Fibroblast of the conjunctiva (primary cell): Measurements from ENCODE around the gene MAEA.
A peak's percentile ranks its signal among the peaks of the same experiment; 100 is the strongest.
"Not testable (repeated sequence)": the region's sequence is repeated elsewhere in the genome, so short reads cannot be mapped to it uniquely, and the experiment has no call there.

Experiments
- DNase-seq: peaks from one replicate; pipeline ENCODE4 v3.0.0-alpha.2; 2010; ENCODE audit warnings: low read depth

The MAEA gene

DNA sequence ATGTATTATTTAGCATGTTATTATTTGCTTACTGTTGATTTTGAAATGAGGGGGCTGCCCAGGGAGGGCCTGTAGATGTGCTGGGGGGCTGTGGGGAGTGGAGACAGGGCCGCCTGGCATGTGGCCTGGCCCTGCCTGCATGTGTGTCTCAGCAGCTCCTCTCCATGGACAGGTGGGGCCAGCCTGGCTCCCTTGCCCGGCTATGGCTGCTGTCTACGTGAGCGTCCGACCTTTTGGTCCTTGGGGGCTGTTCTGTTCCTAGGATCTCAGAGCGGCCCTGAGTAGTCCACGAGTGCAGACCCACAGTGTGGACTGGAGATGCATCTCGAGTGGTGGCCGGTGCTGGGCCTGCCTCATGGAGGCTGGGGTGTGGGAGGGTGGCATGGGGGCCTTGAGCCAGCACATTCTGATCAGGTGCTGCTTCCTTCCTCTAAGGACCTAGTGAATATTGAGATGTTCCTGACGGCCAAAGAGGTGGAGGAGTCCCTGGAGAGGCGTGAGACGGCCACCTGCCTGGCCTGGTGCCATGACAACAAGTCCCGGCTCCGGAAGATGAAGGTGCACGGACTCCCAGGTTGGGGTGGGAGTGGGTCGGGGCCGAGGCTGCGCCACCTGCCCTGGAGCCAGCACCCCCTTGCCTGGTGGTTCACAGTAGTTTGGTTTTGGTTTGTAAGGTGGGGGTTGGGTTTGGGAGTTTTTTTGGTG is 32.4 kb downstream of the MAEA start:
- DNase-seq, result no peak

DNA sequence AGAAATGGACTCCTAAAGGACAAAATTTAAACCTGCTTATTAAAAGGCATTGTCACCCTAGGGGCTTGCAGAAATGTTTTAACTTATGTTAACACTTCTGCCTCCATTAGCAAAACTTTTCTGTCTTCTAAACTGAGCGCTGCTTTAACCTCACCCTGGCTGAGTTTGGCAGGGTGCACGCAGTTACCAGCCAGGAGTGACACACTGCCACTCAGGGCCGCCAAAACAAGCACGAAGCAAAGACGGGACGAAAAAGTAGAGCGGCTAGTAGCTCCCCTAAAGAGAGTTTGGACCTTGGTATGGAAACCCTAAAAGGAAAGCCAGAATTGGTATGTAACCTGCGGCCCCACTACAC is 33.6 kb downstream of the MAEA start:
- no peak for DNase-seq

DNA sequence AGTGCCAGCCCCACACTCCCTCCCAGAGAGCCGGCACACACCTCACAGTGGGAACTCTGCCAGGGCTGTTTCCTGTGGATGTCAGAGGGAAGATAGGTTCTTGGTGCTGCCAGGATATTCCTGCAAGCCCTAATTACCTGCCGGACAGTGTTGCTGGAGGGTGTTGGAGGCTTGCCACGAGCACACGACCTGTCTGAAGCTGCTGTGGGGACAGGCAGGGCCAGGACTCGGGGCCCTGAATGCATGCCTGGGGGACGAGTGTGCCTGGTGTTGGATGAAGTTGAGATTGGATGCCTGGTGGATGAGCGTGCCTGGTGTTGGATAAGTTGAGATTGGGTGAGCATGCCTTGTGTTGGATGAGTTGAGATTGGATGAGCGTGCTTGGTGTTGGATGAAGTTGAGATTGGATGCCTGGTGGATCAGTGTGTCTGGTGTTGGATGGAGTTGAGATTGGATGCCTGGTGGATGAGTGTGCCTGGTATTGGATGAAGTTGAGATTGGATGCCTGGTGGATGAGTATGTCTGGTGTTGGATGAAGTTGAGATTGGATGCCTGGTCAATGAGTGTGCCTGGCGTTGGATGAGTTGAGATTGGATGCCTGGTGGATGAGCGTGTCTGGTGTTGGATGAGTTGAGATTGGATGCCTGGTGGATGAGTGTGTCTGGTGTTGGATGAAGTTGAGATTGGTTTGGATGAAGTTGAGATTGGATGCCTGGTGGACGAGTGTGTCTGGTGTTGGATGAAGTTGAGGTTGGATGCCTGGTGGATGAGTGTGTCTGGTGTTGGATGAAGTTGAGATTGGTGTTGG is 34.1 kb downstream of the MAEA start:
- DNase-seq, result peak; percentile 82

GRCh38 chr4:1324443-1325175 is 34.9 kb downstream of the MAEA start:
- DNase-seq, result not testable (repeated sequence)

DNA sequence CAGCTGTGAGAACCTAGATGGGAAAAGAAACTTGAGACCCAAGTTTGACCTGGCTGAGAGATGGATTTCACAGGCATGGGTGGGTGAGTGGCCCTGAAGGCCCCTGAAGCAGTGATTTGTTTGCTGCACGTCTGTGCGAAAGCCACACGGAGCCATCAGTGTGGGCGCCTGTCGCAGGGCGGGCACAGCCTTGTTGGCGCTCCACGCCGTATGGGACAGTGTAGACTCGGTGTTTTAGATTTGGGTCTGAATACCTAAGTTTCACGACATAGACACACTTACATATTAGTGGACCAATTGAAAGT is 35.4 kb downstream of the MAEA start:
- DNase-seq, result no peak

DNA sequence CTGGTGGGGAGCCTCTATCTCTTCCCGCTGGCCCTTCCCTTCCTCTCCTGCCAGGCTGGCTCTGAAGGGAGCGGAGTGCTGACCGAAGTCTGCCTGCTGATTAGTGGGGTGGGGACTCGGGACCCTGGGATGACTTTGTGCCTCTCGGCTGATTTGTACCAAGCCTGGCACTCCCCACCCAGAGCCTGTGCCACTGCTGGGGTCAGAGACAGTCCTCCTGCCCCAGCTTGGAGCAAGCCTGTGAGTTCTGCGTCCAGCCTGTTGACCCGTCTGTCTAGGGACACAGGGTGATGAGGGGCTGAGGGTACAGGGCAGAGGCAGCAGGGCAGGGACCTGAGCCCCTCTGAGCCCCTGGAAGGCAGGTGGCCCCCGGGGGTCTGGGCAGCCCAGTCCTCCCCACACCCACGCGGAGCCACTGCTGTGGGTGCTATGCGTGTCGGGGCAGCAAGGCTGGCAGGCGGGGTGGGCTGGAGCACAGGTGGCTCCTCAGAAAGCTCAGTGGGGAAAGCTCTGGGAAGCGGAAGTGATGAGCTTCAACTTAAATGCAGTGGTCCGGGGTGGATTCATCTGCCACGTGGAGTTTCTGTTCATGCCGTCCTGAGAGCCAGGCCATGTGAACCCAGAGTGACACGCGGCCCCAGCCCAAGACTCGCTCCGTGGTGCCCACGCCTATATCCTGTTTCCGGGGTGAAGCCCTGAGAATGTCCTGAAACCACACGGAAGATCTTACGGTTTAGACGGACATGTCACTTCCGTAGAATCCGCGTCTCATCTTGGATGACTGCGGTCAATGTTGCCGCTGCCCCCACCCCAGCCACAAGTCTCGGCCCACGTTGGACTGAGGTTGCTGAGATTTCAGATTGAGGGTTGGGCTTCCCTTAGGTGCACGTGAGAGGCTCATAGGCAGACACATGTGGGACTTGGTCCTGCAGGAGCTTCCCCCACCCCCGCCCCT is 36.3 kb downstream of the MAEA start:
- no peak for DNase-seq

DNA sequence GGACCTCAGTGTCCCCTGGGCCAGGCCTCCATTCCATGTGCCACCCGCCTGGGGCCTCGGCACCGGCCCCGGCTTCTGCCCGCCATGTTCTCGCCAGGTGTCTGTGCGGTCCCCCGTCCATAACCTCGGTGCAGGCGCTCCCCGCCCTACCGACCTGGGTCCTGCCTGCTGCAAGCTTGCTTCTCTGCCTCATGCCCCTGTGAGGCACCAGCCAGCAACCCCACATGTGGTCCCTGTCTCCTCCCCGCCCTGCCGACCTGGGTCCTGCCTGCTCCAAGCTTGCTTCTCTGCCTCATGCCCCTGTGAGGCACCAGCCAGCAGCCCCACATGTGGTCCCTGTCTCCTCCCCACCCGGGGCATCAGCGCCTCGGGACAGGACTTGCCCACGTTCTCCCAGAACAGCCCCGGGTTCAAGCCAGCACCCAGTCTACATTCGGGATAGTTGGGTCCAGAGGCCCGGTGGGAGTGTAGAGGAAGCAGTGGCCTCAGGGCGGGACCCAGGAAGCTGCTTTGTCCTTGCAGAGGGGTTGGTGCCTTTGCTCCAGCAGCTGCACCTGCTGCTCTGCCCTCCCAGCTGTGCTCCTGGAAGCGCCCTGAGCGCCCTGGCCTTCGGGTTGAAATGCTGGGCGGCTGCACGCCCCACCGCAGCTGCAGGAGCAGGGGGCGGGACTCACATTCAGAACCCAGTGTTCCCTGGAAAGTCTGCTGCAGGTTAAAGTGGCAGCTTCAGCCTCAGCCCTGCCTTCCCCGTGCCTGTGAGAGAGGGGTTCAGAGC is 37.2 kb downstream of the MAEA start:
- DNase-seq, result no peak

DNA sequence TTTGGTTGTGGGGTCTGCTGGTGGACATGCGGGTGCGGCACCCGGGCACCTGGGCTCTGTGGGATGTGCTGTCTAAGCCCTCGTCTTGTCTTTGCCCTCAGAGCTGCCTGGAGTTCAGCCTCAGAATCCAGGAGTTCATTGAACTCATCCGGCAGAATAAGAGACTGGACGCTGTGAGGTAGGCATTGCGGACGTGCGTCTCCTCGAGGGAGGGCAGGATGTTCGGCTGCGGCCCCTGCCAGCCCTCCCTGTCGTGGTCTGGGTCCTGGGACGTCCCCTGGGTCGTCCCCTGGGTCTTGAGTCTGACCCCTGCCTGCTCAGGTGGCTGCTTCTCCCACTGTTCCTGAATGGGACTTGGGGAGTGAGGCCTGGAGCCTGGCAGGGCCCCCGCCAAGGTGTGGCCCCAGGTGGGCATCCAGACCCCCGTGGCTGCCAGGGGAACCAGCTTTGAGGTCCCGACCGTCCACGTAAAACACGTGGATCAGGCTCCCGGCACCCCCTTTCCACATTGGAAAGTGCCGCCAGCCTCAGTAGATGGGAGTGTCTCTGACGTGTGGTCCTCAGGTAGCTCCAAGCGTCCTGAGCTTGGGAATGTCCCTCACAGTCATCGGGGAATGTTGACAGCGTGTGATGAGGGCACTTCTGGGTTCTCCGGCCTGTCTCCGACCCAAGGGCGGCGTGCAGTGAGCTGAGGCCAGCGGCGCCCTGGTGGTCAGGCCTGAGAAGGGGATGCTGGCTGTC is 38.0 kb downstream of the MAEA start:
- no peak for DNase-seq

DNA sequence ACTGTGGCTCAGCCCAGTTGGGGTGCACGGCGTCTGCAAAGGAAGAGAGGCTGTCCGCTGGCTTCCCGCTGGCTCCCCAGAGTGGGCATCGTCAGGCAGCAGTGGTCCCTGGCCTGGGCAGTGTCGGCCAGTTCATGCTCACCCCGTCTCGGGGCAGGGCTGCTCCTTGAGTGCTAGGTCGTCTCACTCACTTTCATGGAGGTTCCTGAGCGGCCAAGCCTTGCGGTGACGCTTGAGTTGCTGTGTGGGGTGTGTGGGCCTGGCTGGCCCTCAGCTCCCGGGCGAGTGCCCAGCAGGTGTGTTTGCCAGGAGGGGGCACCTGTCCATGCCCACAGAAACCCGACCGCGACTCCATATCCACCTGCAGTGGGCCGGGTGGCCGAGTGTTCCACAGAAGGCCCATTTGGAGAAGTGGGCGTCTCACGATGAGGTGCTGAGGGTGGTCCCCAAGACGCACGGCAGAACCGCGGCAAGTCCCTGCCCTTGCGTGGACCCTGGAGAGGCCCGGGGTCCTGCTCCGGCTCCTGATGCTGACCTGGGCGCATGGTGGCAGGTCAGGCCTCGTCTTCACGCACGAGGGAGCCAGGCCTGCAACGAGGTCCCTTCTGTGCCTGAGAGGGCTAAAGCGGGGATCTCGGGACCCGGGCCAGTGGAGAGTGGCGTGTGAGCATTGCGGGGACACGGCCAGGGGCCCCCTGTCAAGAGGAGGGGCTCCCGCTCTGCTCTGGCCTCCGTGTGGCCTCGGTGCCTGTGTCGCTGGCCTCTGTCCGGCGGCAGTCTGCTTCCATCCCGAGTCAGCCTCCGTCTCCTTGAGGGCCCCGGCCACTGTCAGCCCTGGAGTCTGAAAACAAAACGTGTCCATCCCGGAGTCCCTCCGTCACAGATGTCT is 38.8 kb downstream of the MAEA start:
- no peak for DNase-seq

DNA sequence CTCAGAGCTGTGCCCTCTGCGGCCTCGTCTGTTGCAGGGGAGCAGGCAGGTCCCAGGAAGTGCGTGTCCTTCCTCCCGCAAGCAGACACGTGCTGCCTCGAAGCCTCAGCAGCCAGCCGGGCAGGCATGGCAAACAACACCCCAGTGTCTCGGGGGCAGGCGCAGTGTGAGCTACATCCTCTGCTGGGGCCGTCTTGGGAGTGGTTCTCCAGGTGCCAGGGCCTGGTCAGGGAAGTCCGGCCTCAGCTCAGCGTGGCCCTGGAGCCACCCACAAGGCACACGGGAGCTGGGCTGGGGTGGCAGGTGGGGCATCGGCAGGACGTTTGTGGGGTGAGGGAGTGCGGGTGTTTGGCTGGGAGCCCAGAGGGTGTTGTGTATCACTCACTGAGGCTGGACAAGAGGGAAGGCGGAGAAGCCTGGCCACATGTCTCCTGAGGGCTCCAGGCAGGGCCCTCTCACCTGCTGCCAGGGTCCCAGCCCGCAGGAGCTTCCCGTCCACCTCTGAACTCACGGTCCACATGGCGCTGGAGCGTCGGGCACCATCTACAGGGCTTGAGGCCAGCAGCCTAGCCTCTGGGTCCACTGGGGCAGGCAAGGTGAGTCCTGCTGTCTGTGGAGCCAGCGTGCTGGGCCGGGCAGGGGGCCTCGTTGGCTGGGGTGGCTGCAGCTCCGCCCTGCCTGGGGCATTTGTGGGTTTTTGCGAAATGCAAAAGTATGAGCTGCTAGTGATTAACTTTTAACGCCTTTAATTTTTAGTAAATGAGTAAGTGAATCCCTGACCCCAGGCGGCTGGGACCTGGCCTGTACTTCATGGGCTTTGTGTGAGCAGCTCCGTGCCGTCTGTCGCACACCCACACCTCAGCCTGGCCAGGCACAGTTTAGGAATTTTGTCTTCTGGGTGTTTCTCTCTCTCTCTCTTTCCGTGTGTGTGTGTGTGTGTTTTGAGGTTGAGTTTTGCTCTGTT is 40.0 kb downstream of the MAEA start:
- no peak for DNase-seq

DNA sequence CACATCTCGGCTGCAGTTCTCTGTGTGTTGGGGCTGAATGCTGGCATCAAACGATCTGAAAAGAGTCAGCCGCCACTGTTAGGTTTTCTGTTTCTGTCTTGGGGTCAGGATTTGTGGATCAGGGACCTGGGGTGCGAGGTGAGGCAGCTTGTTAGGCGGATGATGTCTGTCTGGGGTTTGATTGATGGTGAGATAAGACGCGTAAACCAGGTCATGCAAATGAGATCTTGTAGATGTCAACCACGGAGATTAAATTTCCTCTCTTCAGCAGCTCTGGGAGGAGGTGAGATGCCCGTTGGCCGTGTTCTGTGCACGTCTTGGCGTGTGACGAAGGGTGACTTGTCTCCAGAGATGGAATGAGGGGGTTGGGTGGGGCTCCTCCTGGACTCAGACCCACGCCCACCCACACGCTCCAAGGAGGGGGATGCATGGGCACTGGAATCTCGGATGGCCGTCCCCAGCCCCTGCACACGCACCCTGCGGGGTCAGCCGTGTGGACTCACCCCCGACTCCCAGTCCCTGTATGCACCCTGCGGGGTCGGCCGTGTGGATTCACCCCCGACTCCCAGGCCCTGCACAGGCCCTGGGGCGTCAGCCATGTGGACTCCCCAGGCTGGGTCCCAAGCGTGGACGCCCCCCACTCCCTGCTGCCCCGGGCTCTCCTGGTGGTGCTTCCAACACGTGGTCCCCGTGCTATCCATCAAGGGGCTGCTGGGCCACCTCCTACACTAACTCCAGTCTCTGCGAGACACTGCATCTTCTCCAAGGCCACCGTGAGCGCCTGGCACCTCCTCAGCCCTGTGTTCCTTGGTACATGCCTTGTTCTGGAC is 41.3 kb downstream of the MAEA start:
- DNase-seq, result no peak

- DNase-seq, result no peak
These were observed 42.1 kb downstream of the MAEA start for GRCh38 chr4:1331591-1332353.

DNA sequence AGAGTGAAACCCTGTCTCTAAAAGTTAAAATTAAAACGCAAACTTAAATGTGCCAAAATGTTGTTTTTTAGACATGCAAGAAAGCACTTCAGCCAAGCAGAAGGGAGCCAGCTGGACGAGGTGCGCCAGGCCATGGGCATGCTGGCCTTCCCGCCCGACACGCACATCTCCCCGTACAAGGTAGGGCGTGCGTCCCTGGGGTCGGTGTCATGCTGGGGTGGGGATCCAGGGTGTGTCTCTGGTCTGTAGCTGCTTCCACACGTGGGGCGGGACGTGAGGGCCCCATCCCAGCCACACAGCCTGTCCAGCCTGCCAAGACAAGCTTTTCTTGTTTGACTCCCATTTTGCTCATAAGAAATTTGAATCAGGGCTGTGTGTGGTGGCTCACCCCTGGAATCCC is 43.0 kb downstream of the MAEA start:
- DNase-seq, result no peak

- no peak for DNase-seq
These were observed 43.6 kb downstream of the MAEA start for GRCh38 chr4:1333256-1333655.

DNA sequence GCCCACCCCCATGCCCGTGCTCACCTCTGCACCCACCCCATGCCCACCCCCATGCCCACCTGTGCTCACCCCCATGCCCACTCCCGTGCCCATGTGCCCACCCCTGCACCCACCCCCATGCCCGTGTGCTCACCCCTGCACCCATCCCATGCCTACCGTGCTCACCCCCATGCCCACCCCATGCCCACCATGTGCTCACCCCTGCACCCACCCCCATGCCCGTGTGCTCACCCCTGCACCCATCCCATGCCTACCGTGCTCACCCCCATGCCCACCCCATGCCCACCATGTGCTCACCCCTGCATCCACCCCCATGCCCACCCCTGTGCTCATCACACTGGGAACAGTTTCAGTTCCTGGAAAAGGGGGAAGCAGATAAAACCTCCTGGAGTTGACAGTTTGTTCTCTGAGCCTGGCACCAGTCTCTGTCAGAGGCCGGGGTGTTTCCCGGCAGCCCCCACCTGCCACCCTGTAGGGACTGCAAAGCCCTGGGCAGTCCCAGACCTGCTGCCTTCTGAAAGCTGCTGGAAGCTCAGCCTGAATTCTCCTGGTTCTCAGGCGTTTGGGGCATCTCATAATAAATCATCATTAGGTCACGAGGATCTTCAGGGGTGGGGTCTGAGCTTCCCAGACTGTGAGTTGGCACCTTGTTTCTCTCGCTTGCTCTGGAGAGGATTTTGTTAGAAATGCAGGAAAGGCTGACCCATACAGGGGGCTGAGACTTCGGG is 44.3 kb downstream of the MAEA start:
- DNase-seq, result not testable (repeated sequence)

DNA sequence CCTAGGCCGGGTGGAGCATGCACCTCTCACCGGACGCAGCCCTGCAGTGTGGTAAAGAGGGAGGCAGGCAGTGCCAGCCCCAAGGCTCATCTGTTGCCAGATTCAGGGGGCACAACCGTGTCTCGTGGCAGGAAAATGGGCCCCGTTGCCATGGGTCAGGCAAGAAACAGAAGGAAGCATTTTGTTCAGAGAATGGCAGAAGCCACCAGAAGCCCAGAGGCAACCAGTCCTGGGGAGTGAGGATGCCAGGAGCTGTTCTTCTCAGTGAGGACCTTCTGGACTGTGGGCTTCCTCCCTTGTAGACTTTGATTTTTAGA is 44.8 kb downstream of the MAEA start:
- DNase-seq, result no peak
